NCI-H748 treated with DMSO at 0.1 percent for 48 hours (cell line): Measurements from ENCODE around the gene ZXDC.

Experiments used
- DNase-seq: peaks from one replicate; lab custom pipeline; 2025; lab: John Stamatoyannopoulos, UW

ZXDC gene

DNA sequence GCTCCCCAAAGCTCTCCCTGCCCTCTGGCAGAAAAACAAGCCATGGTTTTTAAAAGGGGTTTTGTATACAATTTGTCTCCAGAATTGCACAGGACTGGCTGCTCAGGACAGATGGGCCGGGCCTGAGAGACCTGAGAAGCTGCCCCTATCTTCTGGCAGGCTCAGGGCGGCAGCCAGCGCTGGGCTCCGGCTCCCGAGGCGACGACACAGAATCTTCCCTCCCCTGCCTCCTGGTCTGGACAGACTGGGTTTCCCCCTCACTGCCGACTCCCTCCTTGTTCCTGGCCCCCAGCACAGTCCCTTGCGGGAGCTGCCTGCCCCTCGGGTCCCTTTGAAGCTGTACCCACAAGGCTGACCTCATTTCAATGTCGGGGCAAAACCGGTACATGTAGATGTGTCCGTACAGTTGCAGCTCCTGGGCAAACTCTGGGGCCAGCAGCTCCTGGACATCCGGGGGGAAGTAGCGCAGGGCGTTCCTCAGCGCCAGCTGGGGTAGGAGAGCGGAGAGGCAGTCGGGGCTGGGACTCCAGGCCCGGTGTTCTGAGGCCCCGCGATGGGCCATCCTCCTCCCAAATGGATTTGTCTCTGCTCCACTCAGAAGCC is 34.7 kb upstream of the ZXDC start:
- DNase-seq: no peak

GRCh38 chr3:126509597-126510307 is 34.1 kb upstream of the ZXDC start:
- no peak for DNase-seq

GRCh38 chr3:126508564-126508964 is 32.9 kb upstream of the ZXDC start:
- DNase-seq: no peak

DNA sequence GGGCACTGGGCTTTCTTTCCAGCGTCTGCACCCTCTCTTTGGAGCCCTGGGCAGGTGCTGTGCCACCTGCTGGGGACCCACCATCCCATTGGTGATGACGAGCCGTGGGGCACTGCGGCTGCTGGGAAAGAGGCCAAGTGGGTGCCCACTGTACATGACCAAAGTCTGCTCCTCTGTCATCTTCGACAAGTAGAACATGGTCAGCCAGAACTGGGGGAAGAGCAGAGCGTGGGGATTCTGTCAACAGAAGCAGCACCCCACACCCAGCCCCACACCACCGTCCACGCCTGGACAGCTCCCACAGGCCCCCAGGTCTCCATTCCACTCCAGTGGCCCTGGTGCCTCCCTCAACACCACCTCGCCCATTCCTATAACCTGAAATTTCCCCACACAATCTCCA is 32.2 kb upstream of the ZXDC start:
- no peak for DNase-seq

GRCh38 chr3:126503701-126504100 is 28.0 kb upstream of the ZXDC start:
- DNase-seq: no peak

GRCh38 chr3:126502656-126503055 is 27.0 kb upstream of the ZXDC start:
- no peak for DNase-seq

DNA sequence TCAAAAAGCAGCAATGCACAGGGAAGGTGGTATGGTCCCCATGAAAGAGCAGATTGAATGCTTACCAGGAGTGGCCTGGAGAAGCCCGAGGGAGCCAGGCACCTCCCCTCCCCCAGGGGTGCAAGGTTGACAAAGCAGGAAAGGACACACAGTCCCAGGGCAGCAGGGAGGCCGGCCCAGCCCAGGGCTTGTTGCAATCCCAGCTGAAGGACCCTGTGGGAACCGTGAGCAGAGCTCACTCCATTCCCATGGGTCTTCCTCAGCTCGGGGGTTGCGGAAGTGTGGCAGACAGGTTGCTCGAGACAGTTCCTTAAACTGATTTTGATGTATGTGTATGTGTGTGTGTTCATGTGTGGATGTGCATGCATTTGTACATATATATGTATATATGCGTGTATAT is 26.0 kb upstream of the ZXDC start:
- DNase-seq: no peak

DNA sequence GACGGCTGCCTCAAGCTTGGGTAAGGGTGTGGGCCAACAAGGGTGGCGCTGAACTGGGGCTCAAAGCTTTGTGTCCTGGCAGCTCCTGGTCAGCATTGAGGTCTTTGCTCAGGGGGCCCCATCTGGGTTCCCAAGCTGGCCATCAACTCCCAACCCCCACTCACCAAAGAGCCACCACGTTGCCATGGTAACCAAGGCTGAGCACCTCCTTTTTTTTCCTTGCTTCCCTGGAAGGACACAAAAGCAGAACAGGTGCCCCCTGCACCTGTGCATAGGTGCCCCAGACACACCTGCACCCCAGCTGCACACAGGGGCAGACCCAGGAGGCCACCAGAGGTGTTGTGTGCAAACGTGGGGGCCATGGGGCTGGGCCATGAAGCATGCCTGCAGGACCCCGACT is 25.4 kb upstream of the ZXDC start:
- DNase-seq: no peak

- no peak for DNase-seq
These were observed 24.3 kb upstream of the ZXDC start for GRCh38 chr3:126500016-126500415.

DNA sequence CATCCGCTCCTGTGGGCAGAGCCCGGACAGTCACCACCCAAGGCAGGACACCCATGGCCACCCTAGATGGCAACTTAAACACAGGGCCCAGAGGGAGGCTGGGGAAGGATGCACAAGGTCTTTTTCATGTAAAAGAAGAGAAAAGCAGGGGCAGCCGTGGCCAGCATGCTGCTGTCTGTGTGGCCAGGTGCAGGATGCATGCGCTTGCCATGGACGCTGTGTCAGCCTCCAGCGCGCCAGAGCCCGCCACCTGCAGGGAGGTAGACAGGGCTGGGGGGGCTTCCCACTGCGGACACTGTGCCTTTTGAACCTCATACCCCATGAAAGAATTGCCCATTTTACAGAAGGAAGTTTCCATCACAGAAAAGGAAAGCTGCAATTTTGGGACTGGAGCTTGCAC is 23.7 kb upstream of the ZXDC start:
- no peak for DNase-seq

- DNase-seq: no peak
These were observed 23.2 kb upstream of the ZXDC start for GRCh38 chr3:126498929-126499328.

- no peak for DNase-seq
These were observed 22.8 kb upstream of the ZXDC start for GRCh38 chr3:126498461-126498860.

- DNase-seq: no peak
These were observed 22.3 kb upstream of the ZXDC start for GRCh38 chr3:126497956-126498355.

DNA sequence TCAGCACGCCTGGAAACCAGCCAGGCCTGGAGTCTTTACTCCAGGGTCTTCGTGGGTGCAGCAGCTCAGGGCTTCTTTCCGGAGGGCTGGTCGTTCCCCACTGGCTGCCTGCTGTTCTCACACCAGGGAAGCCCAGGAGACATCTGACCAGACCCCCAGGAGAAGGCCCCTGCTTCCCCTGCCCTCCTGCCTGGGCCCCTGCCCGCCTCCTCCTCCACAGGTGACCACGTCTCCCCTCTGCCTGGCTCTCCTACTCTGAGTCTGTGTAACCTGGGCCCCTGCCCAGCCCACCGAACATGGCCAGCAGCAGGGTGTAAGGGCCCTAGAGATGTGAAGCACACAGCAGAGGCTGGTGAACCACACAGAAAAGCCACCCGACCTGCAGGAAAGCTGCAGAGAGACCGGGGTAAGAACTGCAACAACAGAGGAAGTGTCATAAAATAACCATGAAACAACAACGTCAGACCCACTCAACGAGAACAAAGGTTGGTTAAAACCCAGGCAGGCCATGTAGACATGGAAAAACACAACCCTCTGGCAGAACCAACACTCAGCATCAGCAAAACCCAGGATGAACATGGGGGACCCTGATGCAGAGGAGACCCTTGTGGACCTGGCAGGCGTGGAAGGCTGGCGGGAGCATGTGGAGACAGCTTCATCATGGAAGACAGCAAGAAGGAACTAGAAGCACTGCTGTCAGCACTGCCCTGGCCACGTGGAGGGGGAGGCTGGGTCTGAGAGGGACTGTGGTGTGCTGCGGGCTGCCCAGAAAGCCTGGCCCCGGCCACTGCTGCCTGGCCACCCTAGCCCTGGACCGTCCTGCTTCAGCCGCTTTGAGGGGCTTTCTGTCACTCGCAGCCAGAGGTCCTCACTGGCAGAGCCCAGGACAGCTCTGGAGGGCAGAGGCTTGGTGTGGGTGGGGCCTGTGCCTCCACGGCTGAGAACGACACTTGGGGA is 21.5 kb upstream of the ZXDC start:
- no peak for DNase-seq

DNA sequence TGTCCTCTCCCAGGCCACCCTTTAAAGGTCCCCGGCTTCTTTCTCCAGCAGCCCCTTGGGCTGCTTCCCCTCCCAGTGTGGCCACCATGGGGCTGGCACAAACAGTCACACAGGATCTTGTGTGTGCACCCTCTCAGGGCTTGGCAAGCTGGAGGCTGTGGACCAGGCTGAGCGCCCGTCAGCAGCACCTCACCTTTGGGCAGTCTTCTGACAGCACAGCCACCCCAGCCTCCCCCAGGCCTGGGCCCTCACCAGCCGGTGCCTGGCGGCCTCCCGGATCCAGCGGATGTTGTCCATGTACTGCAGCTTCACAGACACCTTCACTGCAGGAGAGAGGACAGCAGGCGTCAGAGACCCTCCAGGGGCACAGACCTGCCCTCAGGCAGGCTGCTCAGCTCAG is 20.1 kb upstream of the ZXDC start:
- no peak for DNase-seq

GRCh38 chr3:126494970-126495230 is 19.2 kb upstream of the ZXDC start:
- DNase-seq: no peak

DNA sequence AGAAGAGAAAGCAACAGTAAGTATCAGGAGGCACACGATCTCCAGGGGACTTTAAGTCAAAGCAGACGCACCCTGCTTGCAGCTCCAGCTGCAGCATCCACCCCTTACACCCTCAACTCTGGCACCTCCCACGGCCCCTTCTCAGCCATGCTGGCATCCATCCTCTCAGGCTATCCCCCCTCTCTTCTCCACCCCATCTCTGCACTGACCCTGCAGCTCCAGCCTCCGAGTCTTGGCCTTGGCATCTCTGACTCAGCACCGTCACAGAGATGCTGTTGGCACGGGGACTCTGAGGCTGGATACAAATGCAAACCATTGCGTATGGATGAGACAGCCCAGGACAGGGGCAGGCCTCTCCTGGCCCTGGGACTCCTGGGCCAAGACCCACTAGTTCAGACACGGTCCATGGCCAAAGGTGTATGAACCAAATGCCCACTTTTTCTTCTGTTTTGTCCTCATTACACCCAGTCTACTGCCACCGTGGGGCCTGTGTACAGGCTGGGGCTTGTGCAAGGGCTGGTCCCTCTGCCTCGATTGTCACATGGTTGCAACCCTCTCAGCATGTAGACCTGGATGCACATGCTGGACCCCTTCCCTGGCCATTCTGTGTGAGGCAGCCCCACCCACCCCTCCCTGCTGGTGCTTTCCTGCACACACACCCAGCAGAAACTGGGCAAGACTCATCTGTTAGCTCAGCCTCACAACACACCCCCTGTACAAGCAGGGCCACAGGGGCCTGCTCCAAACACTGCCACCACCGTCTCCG is 18.7 kb upstream of the ZXDC start:
- no peak for DNase-seq

DNA sequence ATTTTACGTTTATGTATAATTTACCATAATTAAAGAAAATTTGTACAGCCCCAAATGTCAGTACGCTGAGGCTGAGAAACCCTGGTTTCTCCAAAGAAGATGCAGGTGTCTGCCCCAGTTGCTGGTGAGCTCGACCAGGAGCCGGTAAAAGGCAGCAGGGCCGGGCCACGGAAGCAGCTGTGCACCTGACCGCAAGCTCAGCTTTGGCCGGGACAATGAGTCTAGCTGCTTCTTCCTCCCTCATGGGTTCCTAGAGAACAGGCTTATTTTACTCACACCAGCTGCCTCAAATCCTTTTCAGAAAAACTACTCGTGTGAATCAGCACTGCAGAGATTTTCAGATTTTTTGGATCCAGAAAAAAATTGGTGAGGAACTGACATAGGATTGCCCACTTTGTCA is 18.0 kb upstream of the ZXDC start:
- DNase-seq: no peak

DNA sequence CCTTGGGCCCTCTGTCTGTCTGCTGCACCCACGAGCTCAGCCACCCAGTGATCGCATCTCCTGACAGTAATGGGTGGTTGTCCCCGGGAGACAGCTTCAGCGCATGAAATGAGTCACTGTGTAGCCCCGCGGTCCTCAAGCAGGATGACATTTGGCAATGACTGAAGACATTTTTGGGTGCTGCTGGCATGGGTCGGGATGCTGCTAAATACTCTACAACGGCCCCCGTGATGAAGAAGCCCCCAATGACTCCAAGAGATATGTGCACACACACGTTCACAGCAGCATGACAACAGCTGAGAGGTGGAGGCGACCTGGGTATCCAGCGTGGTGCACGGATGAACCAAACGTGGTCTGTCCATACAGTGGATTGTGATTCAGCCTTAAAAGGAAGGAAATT is 17.4 kb upstream of the ZXDC start:
- DNase-seq: no peak

DNA sequence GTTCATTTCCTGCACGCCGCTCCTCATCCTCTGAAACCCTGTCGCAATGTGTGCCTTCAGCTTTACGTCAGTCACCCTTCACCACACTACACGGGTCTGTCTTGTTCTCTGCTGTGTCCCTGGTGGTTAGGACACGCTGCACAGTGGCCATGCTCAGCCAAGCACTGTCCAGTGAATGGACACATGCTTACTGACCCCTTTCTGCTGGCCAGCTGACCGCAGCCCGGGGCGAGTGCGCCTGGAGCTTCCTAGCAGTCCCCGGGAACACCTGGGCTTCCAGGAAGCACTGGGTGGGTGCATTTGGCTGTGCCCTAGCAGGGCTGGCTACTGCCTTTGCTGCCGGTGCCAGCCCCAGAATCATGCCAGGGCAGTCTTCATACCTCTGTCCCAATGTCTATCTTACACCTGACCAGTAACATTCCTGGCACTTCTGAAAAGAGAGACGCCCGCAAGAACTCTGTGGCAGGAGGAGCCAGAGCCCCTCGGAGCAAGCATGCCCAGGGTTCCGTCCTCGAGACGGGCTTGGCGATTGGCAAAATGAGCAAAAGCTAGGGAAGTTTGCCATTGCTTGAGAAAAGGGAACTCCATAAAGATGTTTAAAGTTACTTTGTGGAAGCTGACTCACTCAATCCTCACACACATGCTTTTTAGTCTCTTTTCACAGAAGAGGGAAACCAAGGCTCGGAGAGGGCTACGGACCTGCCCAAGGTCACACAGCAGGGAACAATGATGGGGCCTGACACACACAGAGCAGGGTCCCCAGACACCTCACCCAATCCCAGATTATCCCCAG is 15.7 kb upstream of the ZXDC start:
- DNase-seq: no peak

- no peak for DNase-seq
These were observed 14.9 kb upstream of the ZXDC start for GRCh38 chr3:126490619-126491018.
